ENCODE data around the gene SLX9.

DNA sequence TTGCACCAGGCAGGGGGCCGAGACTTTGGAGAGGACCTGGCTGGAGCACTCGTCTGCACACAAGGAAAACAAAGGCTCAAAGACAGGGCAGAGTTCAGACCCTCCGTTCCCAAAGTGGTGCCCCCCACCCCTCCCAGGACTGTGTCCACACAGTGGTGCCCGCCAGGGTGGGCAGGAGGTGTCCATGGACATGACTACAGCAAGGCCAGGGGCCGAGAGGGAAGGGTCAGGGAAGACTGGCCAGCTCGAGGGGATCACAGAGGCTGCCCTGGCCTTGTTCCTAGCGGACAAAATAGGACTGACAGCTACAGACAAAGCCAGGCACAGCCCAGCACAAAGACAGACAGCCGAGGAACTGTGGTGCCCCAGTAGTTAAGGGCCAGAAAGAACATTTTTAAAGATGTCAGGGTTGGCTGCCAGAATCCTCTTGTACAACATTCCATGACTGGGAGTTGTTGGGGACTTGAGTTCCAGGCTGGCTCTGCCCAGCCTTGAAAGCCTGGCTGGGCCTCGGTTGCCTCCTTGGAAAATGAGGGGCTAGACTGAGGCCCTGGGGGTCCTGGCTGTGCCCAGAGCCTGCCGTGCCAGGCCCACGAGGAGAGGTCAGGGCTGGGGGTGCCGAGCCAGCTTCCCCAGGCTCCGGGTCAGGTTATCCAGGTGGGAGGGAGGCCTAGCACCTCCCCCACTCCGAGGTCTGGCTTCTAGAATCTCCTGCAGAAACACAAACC lies 63.7 kb downstream of the SLX9 start:
- TF ChIP-seq EZH2phosphoT487 (IDR thresholded peaks at IDR 0.05; ENCODE audit: borderline replicate concordance, low read length), result no peak
- TF ChIP-seq CTCF (IDR thresholded peaks at IDR 0.05; ENCODE audit: low read depth, low read length, poor library complexity, severe bottlenecking), result no peak
